ENCODE data around the gene KCNC1. TPM values are rescaled to one million over a fixed set of nuclear protein-coding genes. Genes with fewer than 3 reads are reported as not detected.

Gene KCNC1
- total and polyA plus RNA-seq, 4 donors = 0.54 TPM; not detected in 3

DNA sequence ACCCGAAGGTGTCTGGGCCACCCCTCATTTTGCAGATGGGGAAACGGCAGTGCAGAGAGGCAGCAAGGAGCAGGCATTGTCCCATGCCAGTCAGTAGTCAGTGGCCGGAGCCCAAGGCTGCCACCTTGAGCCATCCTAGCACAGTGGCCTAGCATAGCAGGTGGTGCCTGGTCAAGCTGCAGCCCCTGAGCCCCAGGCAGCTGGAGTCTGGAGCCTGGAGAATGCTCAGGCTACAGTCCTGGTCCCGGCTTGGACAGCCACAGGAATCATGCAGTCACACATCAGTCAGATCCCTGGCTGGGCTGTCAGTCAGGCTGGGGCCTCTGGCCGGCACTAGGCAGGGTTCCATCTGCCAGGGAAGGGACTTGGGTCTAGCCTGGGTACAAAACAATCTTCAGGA, 18.6 kb downstream of the KCNC1 start:
- WGBS = 76% methylated on average over 5 of the region's 5 CpGs
- Histone ChIP-seq H3K4me3 (ENCODE audit: low read depth in 1 of 3, low read length in 3 of 3) (no peak overlapping the region), H3K27me3 (ENCODE audit: control insufficient read depth in 4 of 4, insufficient read depth in 4 of 4, low read length in 3 of 4) (no peaks in the 10 kb centered on the region), H3K9ac (ENCODE audit: low read depth in 1 of 2, low read length in 2 of 2) (no peak overlapping the region), H3K4me1 (ENCODE audit: control insufficient read depth in 4 of 4, insufficient read depth in 4 of 4, low read length in 3 of 4) (peaks cover 1 to 22% (median 19%) of the 10 kb centered on the region in 4 donors), H3K27ac (ENCODE audit: low read depth in 1 of 2, low read length in 2 of 2) (no peak overlapping the region), H3K36me3 (ENCODE audit: control insufficient read depth in 4 of 4, insufficient read depth in 3 of 4, low read depth in 1 of 4, low read length in 3 of 4) (no peaks in the 10 kb centered on the region), H3K9me3 (ENCODE audit: control insufficient read depth in 4 of 4, low read length in 3 of 4) (no peaks in the 10 kb centered on the region)
- DNase-seq (ENCODE audit: low spot score) = no peak
- TF ChIP-seq ZBTB33 (IDR thresholded peaks at IDR 0.05) (no peak), FOXA1 (IDR thresholded peaks at IDR 0.05) (no peak), HNF4G (IDR thresholded peaks at IDR 0.05) (no peak), YY1 (IDR thresholded peaks at IDR 0.05) (no peak), HNF4A (conservative IDR thresholded peaks at IDR 0.05) (no peak), TAF1 (conservative IDR thresholded peaks at IDR 0.05) (no peak), SP1 (IDR thresholded peaks at IDR 0.05) (no peak)
- TF ChIP-seq, protein P1, sequence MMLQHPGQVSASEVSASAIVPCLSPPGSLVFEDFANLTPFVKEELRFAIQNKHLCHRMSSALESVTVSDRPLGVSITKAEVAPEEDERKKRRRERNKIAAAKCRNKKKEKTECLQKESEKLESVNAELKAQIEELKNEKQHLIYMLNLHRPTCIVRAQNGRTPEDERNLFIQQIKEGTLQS (IDR thresholded peaks at IDR 0.05) = no peak
- TF ChIP-seq, protein P2, sequence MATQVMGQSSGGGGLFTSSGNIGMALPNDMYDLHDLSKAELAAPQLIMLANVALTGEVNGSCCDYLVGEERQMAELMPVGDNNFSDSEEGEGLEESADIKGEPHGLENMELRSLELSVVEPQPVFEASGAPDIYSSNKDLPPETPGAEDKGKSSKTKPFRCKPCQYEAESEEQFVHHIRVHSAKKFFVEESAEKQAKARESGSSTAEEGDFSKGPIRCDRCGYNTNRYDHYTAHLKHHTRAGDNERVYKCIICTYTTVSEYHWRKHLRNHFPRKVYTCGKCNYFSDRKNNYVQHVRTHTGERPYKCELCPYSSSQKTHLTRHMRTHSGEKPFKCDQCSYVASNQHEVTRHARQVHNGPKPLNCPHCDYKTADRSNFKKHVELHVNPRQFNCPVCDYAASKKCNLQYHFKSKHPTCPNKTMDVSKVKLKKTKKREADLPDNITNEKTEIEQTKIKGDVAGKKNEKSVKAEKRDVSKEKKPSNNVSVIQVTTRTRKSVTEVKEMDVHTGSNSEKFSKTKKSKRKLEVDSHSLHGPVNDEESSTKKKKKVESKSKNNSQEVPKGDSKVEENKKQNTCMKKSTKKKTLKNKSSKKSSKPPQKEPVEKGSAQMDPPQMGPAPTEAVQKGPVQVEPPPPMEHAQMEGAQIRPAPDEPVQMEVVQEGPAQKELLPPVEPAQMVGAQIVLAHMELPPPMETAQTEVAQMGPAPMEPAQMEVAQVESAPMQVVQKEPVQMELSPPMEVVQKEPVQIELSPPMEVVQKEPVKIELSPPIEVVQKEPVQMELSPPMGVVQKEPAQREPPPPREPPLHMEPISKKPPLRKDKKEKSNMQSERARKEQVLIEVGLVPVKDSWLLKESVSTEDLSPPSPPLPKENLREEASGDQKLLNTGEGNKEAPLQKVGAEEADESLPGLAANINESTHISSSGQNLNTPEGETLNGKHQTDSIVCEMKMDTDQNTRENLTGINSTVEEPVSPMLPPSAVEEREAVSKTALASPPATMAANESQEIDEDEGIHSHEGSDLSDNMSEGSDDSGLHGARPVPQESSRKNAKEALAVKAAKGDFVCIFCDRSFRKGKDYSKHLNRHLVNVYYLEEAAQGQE (IDR thresholded peaks at IDR 0.05) = no peak

GRCh38 chr11:17753641-17754040, 19.1 kb downstream of the KCNC1 start:
- TF ChIP-seq NR2F2 (IDR thresholded peaks at IDR 0.05) = no peak
- TF ChIP-seq RXRA (IDR thresholded peaks at IDR 0.05) = no peak
- no peak for TF ChIP-seq HNF4A (conservative IDR thresholded peaks at IDR 0.05)
- no peak for TF ChIP-seq FOXA2 (IDR thresholded peaks at IDR 0.05)
- Histone ChIP-seq H3K9me3 (ENCODE audit: control insufficient read depth in 4 of 4, low read length in 3 of 4) (no peaks in the 10 kb centered on the region), H3K27me3 (ENCODE audit: control insufficient read depth in 4 of 4, insufficient read depth in 4 of 4, low read length in 3 of 4) (no peaks in the 10 kb centered on the region), H3K9ac (ENCODE audit: low read depth in 1 of 2, low read length in 2 of 2) (no peak overlapping the region), H3K27ac (ENCODE audit: low read depth in 1 of 2, low read length in 2 of 2) (no peak overlapping the region), H3K36me3 (ENCODE audit: control insufficient read depth in 4 of 4, insufficient read depth in 3 of 4, low read depth in 1 of 4, low read length in 3 of 4) (no peaks in the 10 kb centered on the region), H3K4me1 (ENCODE audit: control insufficient read depth in 4 of 4, insufficient read depth in 4 of 4, low read length in 3 of 4) (peaks cover 1 to 22% (median 19%) of the 10 kb centered on the region in 4 donors), H3K4me3 (ENCODE audit: low read depth in 1 of 3, low read length in 3 of 3) (no peak overlapping the region)
- no peak for DNase-seq (ENCODE audit: low spot score)
- WGBS = 92% methylated on average over 10 of the region's 10 CpGs

DNA sequence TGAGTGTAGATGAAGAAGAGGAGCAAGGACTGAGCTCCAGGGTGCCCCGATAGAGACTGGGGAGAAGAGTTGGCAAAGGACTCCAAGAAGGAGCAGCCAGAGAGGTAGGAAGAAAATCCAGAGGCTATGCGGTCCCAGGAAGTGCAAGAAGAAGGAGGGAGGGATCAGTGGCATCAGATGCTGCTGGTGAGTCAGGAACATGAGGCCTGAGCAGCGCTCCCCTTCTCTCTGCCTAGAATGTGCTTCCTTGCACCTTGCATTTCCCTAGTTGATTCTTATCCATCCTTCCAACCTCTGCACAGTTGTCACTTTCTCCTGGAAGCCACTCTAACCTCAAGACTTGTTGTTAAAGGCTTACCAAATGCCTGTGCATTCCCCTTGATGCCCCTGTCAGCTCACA, 21.3 kb downstream of the KCNC1 start:
- Histone ChIP-seq H3K27ac (ENCODE audit: low read depth in 1 of 2, low read length in 2 of 2) (no peak overlapping the region), H3K9ac (ENCODE audit: low read depth in 1 of 2, low read length in 2 of 2) (no peak overlapping the region), H3K4me3 (ENCODE audit: low read depth in 1 of 3, low read length in 3 of 3) (no peak overlapping the region), H3K36me3 (ENCODE audit: control insufficient read depth in 4 of 4, insufficient read depth in 3 of 4, low read depth in 1 of 4, low read length in 3 of 4) (no peaks in the 10 kb centered on the region), H3K27me3 (ENCODE audit: control insufficient read depth in 4 of 4, insufficient read depth in 4 of 4, low read length in 3 of 4) (no peaks in the 10 kb centered on the region), H3K4me1 (ENCODE audit: control insufficient read depth in 4 of 4, insufficient read depth in 4 of 4, low read length in 3 of 4) (peaks cover 0 to 14% (median 11%) of the 10 kb centered on the region in 4 donors), H3K9me3 (ENCODE audit: control insufficient read depth in 4 of 4, low read length in 3 of 4) (no peaks in the 10 kb centered on the region)
- WGBS = 87% methylated on average over 3 of the region's 3 CpGs
- TF ChIP-seq JUND (IDR thresholded peaks at IDR 0.05) (no peak), HNF4A (conservative IDR thresholded peaks at IDR 0.05) (no peak), YY1 (IDR thresholded peaks at IDR 0.05) (no peak), RAD21 (IDR thresholded peaks at IDR 0.05) (no peak), ZBTB33 (IDR thresholded peaks at IDR 0.05) (no peak), GABPA (IDR thresholded peaks at IDR 0.05 in 1 of 2, conservative IDR thresholded peaks at IDR 0.05 in 1 of 2) (no peak), NR2F2 (IDR thresholded peaks at IDR 0.05) (no peak), RXRA (IDR thresholded peaks at IDR 0.05) (no peak), TAF1 (conservative IDR thresholded peaks at IDR 0.05) (no peak), EGR1 (IDR thresholded peaks at IDR 0.05; ENCODE audit: low read depth in 2 of 2) (no peak), HNF4G (IDR thresholded peaks at IDR 0.05) (no peak), SP1 (IDR thresholded peaks at IDR 0.05) (no peak), FOXA1 (IDR thresholded peaks at IDR 0.05) (no peak)
- TF ChIP-seq, protein P3, sequence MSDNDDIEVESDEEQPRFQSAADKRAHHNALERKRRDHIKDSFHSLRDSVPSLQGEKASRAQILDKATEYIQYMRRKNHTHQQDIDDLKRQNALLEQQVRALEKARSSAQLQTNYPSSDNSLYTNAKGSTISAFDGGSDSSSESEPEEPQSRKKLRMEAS (IDR thresholded peaks at IDR 0.05) = no peak
- no peak for DNase-seq (ENCODE audit: low spot score)
